Loucy (cell line): ENCODE results near the gene IRF2BPL.

ENCODE experiments used
- H2AFZ ChIP-seq: fragments of 200-600 bp; sonication (generic); 2 replicates; pipeline ENCODE4 v1.6.0; 2016; ENCODE audit warnings: antibody characterized with exemption, mild to moderate bottlenecking, low read length, moderate library complexity
- H3F3A ChIP-seq: fragments of 200-600 bp; 2 replicates; pipeline ENCODE4 v1.6.0; 2016; ENCODE audit warnings: antibody characterized with exemption, low read depth, mild to moderate bottlenecking
- H3K27me3 ChIP-seq: fragments of 200-600 bp; sonication (generic); 2 replicates; pipeline ENCODE4 v1.6.1; 2014; ENCODE audit warnings: low read length, mild to moderate bottlenecking; ENCODE audit not compliant: insufficient read depth, poor library complexity, severe bottlenecking
- H3K36me3 ChIP-seq: fragments of 200-600 bp; sonication (generic); 2 replicates; pipeline ENCODE4 v1.6.1; 2016; ENCODE audit warnings: low read length; ENCODE audit not compliant: insufficient read depth
- H3K4me1 ChIP-seq: fragments of 200-600 bp; sonication (generic); 2 replicates; pipeline ENCODE4 v1.5.1; 2014; ENCODE audit warnings: low read length, mild to moderate bottlenecking; ENCODE audit not compliant: insufficient read depth, poor library complexity, severe bottlenecking
- H3K4me2 ChIP-seq: fragments of 200-600 bp; sonication (generic); 2 replicates; pipeline ENCODE4 v1.6.0; 2014; ENCODE audit warnings: antibody characterized with exemption, low read length, low read depth, mild to moderate bottlenecking; ENCODE audit not compliant: poor library complexity, severe bottlenecking
- H3K4me3 ChIP-seq: fragments of 200-600 bp; sonication (generic); 2 replicates; pipeline ENCODE4 v1.5.1; 2014; ENCODE audit warnings: low read length, mild to moderate bottlenecking, mixed read lengths; ENCODE audit not compliant: poor library complexity, severe bottlenecking
- H3K79me2 ChIP-seq: fragments of 200-600 bp; sonication (generic); 2 replicates; pipeline ENCODE4 v1.6.1; 2014; ENCODE audit warnings: low read length; ENCODE audit not compliant: insufficient read depth
- H3K9ac ChIP-seq: fragments of 200-600 bp; sonication (generic); 2 replicates; pipeline ENCODE4 v1.6.0; 2014; ENCODE audit warnings: mild to moderate bottlenecking, low read depth, low read length, moderate library complexity; ENCODE audit not compliant: poor library complexity, severe bottlenecking
- H3K9me2 ChIP-seq: fragments of 200-600 bp; sonication (generic); replicated peaks from 2 replicates; pipeline ENCODE4 v1.6.1; 2016; ENCODE audit warnings: low read depth, low read length, mixed read lengths
- H3K9me3 ChIP-seq: fragments of 200-600 bp; sonication (generic); 2 replicates; pipeline ENCODE4 v1.6.1; 2014; ENCODE audit warnings: mild to moderate bottlenecking, antibody characterized with exemption, low read length, low read depth; ENCODE audit not compliant: insufficient read depth
- H4K20me1 ChIP-seq: fragments of 200-600 bp; sonication (generic); 2 replicates; pipeline ENCODE4 v1.6.0; 2014; ENCODE audit warnings: antibody characterized with exemption, low read length, mild to moderate bottlenecking; ENCODE audit not compliant: insufficient read depth, poor library complexity, severe bottlenecking
- CTCF ChIP-seq: fragments of 200-600 bp; sonication (generic); conservative IDR thresholded peaks from 2 replicates; pipeline ENCODE4 v1.5.1; 2014; ENCODE audit warnings: mild to moderate bottlenecking, antibody characterized with exemption, low read length
- EZH2phosphoT487 ChIP-seq: fragments of 200-600 bp; IDR thresholded peaks from 2 replicates; pipeline ENCODE4 v1.6.1; 2018; ENCODE audit warnings: antibody characterized with exemption, mild to moderate bottlenecking, moderate library complexity, borderline replicate concordance

The IRF2BPL gene

GRCh38 chr14:77068517-77069200, 40.2 kb upstream of the IRF2BPL start:
- Histone ChIP-seq H3K36me3 (no peaks in the 10 kb centered on the region), H3K27me3 (no peaks in the 10 kb centered on the region), H3K9ac (no peak overlapping the region), H2AFZ (peak overlapping the region; percentile 78), H3K4me3 (no peak overlapping the region), H3K9me3 (no peaks in the 10 kb centered on the region), H4K20me1 (no peaks in the 10 kb centered on the region), H3K79me2 (no peaks in the 10 kb centered on the region), H3K4me2 (no peak overlapping the region), H3K9me2 (no peaks in the 10 kb centered on the region), H3K4me1 (no peaks in the 10 kb centered on the region), H3F3A (no peaks in the 10 kb centered on the region)
- TF ChIP-seq EZH2phosphoT487 (no peak), CTCF (no peak)

DNA sequence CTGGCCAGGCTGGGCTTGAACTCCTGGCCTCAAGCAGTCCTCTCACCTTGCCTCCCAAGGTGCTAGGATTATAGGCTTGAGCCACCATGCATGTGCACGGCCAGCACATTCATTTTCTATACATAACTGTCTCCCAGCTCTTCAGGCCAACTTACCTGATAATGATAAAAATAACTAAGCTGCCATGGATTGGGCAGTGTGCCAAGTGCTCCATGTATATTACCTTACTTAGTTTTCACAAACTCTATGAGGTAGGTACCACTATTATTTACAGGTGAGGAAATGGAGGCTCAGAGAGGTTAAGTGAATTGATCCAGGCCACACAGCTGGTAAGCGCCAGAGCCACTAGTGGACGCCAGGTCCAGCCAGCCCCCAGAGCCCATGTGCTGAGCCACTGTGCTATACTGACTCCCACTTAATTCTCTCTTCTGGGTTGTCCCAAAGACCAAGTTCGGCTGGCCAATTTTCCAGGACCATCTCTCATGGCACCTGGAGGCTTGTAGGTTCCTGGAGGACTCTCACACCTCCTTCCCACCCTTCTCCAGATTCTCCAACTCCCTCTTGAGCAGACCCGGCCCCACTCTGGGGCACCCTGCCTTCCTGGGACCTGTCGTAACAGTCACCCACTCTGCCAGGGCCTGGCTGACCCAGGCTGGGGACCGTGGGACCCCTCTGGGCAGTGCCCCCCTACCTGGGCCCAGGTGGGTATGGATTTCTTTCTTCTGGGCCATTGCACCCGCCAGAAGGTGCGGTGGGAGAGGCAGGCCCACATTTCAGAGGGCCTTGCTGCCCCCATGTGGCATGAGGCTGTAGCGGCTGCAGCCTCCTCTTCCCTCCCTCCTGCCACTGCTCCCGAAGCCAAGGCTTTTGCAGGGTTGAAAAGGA, 39.4 kb upstream of the IRF2BPL start:
- Histone ChIP-seq H3K9me2 (no peaks in the 10 kb centered on the region), H3K9ac (no peak overlapping the region), H3K4me2 (no peak overlapping the region), H2AFZ (peak overlapping the region; percentile 78), H3K4me3 (no peak overlapping the region), H3K4me1 (no peaks in the 10 kb centered on the region), H4K20me1 (no peaks in the 10 kb centered on the region), H3K27me3 (no peaks in the 10 kb centered on the region), H3K79me2 (no peaks in the 10 kb centered on the region), H3K9me3 (no peaks in the 10 kb centered on the region), H3F3A (no peaks in the 10 kb centered on the region), H3K36me3 (no peaks in the 10 kb centered on the region)
- no peak for TF ChIP-seq EZH2phosphoT487
- peak; percentile 96 for TF ChIP-seq CTCF

GRCh38 chr14:77066578-77067172, 38.2 kb upstream of the IRF2BPL start:
- no peaks in the 10 kb centered on the region for H3K27me3 ChIP-seq
- no peaks in the 10 kb centered on the region for H3K4me1 ChIP-seq
- H2AFZ ChIP-seq, result no peak overlapping the region

More at GRCh38 chr14:77066578-77067172, 38.2 kb upstream of the IRF2BPL start:
- Histone ChIP-seq H3K36me3 (no peaks in the 10 kb centered on the region), H3F3A (no peaks in the 10 kb centered on the region), H3K9ac (no peak overlapping the region), H3K4me3 (no peak overlapping the region), H3K9me2 (no peaks in the 10 kb centered on the region), H3K9me3 (no peaks in the 10 kb centered on the region), H4K20me1 (no peaks in the 10 kb centered on the region), H3K4me2 (no peak overlapping the region), H3K79me2 (no peaks in the 10 kb centered on the region)
- TF ChIP-seq EZH2phosphoT487 (no peak), CTCF (no peak)
